Kidney (tissue), 22 donors: ENCODE data around the gene CABYR. TPM values are rescaled to one million over a fixed set of nuclear protein-coding genes. Genes with fewer than 3 reads are reported as not detected.
A peak's percentile ranks its signal among the peaks of the same experiment; 100 is the strongest.

ENCODE experiments used
- DNase-seq, 5 donors: peaks; one replicate each; pipeline ENCODE4 v3.0.0-alpha.2; 2013 to 2020
- FAIRE-seq: peaks from 2 replicates; lab custom pipeline; 2012; peaks lifted over from hg19 to GRCh38; lab: Jason Lieb, UNC
- H3K27ac ChIP-seq, 2 donors: one replicate each; pipeline ENCODE4 v1.7.0; 2013; ENCODE audit warnings: low read depth in 2 of 2, low read length in 2 of 2, inconsistent platforms in 1 of 2
- H3K27me3 ChIP-seq: one replicate; pipeline ENCODE4 v1.7.1; 2013; ENCODE audit warnings: low read length, inconsistent platforms; ENCODE audit not compliant: control insufficient read depth, insufficient read depth
- H3K36me3 ChIP-seq, 3 donors: one replicate each; pipeline versions ENCODE4 v1.7.0 to v1.7.1; 2013; ENCODE audit warnings: low read length in 3 of 3, control low read depth in 1 of 3, inconsistent platforms in 1 of 3; ENCODE audit not compliant: insufficient read depth in 3 of 3, control insufficient read depth in 2 of 3
- H3K4me1 ChIP-seq, 3 donors: one replicate each; pipeline versions ENCODE4 v1.7.0 to v1.7.1; 2013; ENCODE audit warnings: low read length in 3 of 3, inconsistent platforms in 1 of 3, low read depth in 1 of 3; ENCODE audit not compliant: control insufficient read depth in 2 of 3, insufficient read depth in 2 of 3
- H3K4me3 ChIP-seq, 3 donors: one replicate each; pipeline versions ENCODE4 v1.7.0 to v1.8.1; 2013; ENCODE audit warnings: low read length in 3 of 3, control low read depth in 1 of 3, inconsistent platforms in 1 of 3
- H3K9ac ChIP-seq, 3 donors: one replicate each; pipeline versions ENCODE4 v1.7.0 to v1.7.1; 2013; ENCODE audit warnings: low read length in 3 of 3, control low read depth in 1 of 3, inconsistent platforms in 1 of 3
- H3K9me3 ChIP-seq, 3 donors: one replicate each; pipeline versions ENCODE4 v1.7.0 to v1.7.1; 2013; ENCODE audit warnings: low read length in 3 of 3, control low read depth in 1 of 3, inconsistent platforms in 1 of 3; ENCODE audit not compliant: control insufficient read depth in 2 of 3, insufficient read depth in 1 of 3
- CTCF ChIP-seq: IDR thresholded peaks from 3 replicates; pipeline ENCODE4 v1.5.1; 2012; ENCODE audit warnings: mild to moderate bottlenecking, moderate library complexity, borderline replicate concordance; ENCODE audit not compliant: insufficient read depth; ENCODE audit errors: extremely low read depth
- intact Hi-C: fragments of 100-400 bp; cut with DNase I; formaldehyde crosslinking; loops from one replicate; pipeline ENCODE4 v1.11.1; 2022
- long read RNA-seq, 10 donors: library from polyadenylated mRNA in 1 of 10; unstranded in 1 of 10; transcript quantifications; one replicate each; pipeline ENCODE4 v2.0.0 and lab custom pipeline, GENCODE V29; 2021 to 2026
- polyA plus RNA-seq: library from polyadenylated mRNA; stranded (reverse); fragments of 350-450 nt; fragmentation: Illumina TruSeq; extraction: RNeasy Lipid Tissue Mini Kit (QIAGEN cat#74804); gene quantifications from one replicate; pipeline ENCODE4 v1.2.3, GENCODE V29; 2014; ENCODE audit warnings: low read depth, low replicate concordance; ENCODE audit not compliant: insufficient read depth
- total RNA-seq: library from RNA; stranded (reverse); fragmentation: NEBNext Ultra II Directional; extraction: Animal tissue kit (Norgen Biotek cat#: 25700); gene quantifications from one replicate; pipeline ENCODE4 v1.2.1, GENCODE V29; 2021
- donor health status: control.
- donor health status: control.
- donor health status: control.
- donor health status: control.
- donor health status: control.
- donor health status: DM: yes; HTN: yes; CAD: no.
- donor health status: Normal renal cell carcinoma (clear cell type).

Gene CABYR
- 1.6 TPM for total RNA-seq
- 0.82 TPM for polyA plus RNA-seq
- long read RNA-seq, donor 1, partial matches to known transcripts: 0 of 2 reads
- long read RNA-seq, donor 1, other reads (novel, unspliced or antisense): 0 of 2 reads
- long read RNA-seq, donor 2: 0 reads
- long read RNA-seq, donor 3, partial matches to known transcripts: 8 of 18 reads
- long read RNA-seq, donor 3, other reads (novel, unspliced or antisense): 10 of 18 reads
- long read RNA-seq, donor 4, partial matches to known transcripts: 0 of 2 reads
- long read RNA-seq, donor 4, other reads (novel, unspliced or antisense): 0 of 2 reads
- long read RNA-seq, donor 5: 0 reads
- long read RNA-seq, donor 6, partial matches to known transcripts: 0 of 1 reads
- long read RNA-seq, donor 6, other reads (novel, unspliced or antisense): 0 of 1 reads
- long read RNA-seq, donor 7, partial matches to known transcripts: 1 of 1 reads
- long read RNA-seq, donor 7, other reads (novel, unspliced or antisense): 0 of 1 reads
- long read RNA-seq, donor 8, partial matches to known transcripts: 0 of 1 reads
- long read RNA-seq, donor 8, other reads (novel, unspliced or antisense): 0 of 1 reads
- long read RNA-seq, donor 9: 0 reads
- long read RNA-seq, donor 10, partial matches to known transcripts: 0 of 1 reads
- long read RNA-seq, donor 10, other reads (novel, unspliced or antisense): 0 of 1 reads

GRCh38 chr18:24138789-24139616 lies at the start of gene CABYR:
Gene CABYR, plus strand, starts transcription at chr18:24139062. Its CDS starts 4,053 bp downstream, at chr18:24143115.
- H3K9ac ChIP-seq: peak within 1 kb of the TSS; percentile 26 to 85 (median 35)
- H3K36me3 ChIP-seq: no peaks in the 10 kb centered on the region
- no peaks in the 10 kb centered on the region for H3K9me3 ChIP-seq
- TF ChIP-seq CTCF: no peak
- DNase-seq (peak; percentile 86 to 93 (median 86)), FAIRE-seq (no peak)
- intact Hi-C loops: no loop called here
- H3K27ac ChIP-seq: no peak within 1 kb of the TSS
- peaks cover 0 to 3% (median 2%) of the 10 kb centered on the region in 3 donors for H3K4me1 ChIP-seq
- peak within 1 kb of the TSS; percentile 80 for H3K4me3 ChIP-seq
- no peaks in the 10 kb centered on the region for H3K27me3 ChIP-seq

- DNase-seq: peak in 1 of 5 donors; percentile 13
- TF ChIP-seq CTCF: no peak
- intact Hi-C loops: no loop called here
- no peaks in the 10 kb centered on the region for H3K36me3 ChIP-seq
- no peaks in the 10 kb centered on the region for H3K9me3 ChIP-seq
- H3K27me3 ChIP-seq: no peaks in the 10 kb centered on the region
- H3K4me1 ChIP-seq: peaks cover 0 to 2% (median 0%) of the 10 kb centered on the region in 3 donors
- H3K9ac ChIP-seq: no peak overlapping the region
- no peak overlapping the region for H3K4me3 ChIP-seq
- FAIRE-seq: no peak
- no peak overlapping the region for H3K27ac ChIP-seq
These were observed 49.8 kb upstream of the CABYR start for GRCh38 chr18:24089076-24089475.

GRCh38 chr18:24089515-24090337 lies 49.1 kb upstream of the CABYR start:
- H3K9me3 ChIP-seq: no peaks in the 10 kb centered on the region
- intact Hi-C loops: no loop called here
- peaks cover 0 to 2% (median 0%) of the 10 kb centered on the region in 3 donors for H3K4me1 ChIP-seq
- H3K27ac ChIP-seq: no peak overlapping the region
- TF ChIP-seq CTCF: no peak
- H3K36me3 ChIP-seq: no peaks in the 10 kb centered on the region
- no peak overlapping the region for H3K9ac ChIP-seq
- DNase-seq: no peak
- no peak overlapping the region for H3K4me3 ChIP-seq
- H3K27me3 ChIP-seq: no peaks in the 10 kb centered on the region
- FAIRE-seq: no peak
